Adrenal gland (tissue), 5 donors: ENCODE measurements around the gene DPP6.

ENCODE experiments used
- CTCF ChIP-seq, 6 experiments: fragments of 450-650 bp in 4 of 6; fragments of 200-600 bp in 2 of 6; sonication (generic) in 1 of 6; IDR thresholded peaks; 1 replicate in 5 of 6; 2 replicates in 1 of 6; pipeline versions ENCODE4 v1.5.1 to v1.8.0; 2016 to 2021; ENCODE audit warnings: antibody characterized with exemption in 6 of 6, mild to moderate bottlenecking in 2 of 6, moderate library complexity in 1 of 6
- POLR2A ChIP-seq, 2 donors: fragments of 450-650 bp; IDR thresholded peaks; one replicate each; pipeline ENCODE4 v1.6.1; 2017; ENCODE audit warnings: antibody characterized with exemption in 2 of 2, mild to moderate bottlenecking in 2 of 2, moderate library complexity in 1 of 2
- donor health status: DM: no; HTN: no; CAD: no.

- TF ChIP-seq CTCF (IDR thresholded peaks at IDR 0.05): no peak
- no peak for TF ChIP-seq POLR2A (IDR thresholded peaks at IDR 0.05)
Measured at GRCh38 chr7:154633641-154634040, 581.4 kb downstream of the DPP6 start.
